Hepatocyte (in vitro differentiated cells): ENCODE results near the gene UNC13D. TPM values are rescaled to one million over a fixed set of nuclear protein-coding genes. Genes with fewer than 3 reads are reported as not detected.
A peak's percentile ranks its signal among the peaks of the same experiment; 100 is the strongest.

ENCODE experiments used
- DNase-seq: peaks from one replicate; pipeline ENCODE4 v3.0.0-alpha.2; 2016; ENCODE audit warnings: low spot score
- H2AFZ ChIP-seq: fragments of 200-600 bp; sonication (generic); 2 replicates; pipeline ENCODE4 v1.6.0; 2016; ENCODE audit warnings: antibody characterized with exemption, mild to moderate bottlenecking
- H3K27ac ChIP-seq: fragments of 200-600 bp; sonication (generic); 2 replicates; pipeline ENCODE4 v1.5.1; 2016; ENCODE audit warnings: mild to moderate bottlenecking
- H3K27me3 ChIP-seq: fragments of 200-600 bp; sonication (generic); 2 replicates; pipeline ENCODE4 v1.6.1; 2016
- H3K36me3 ChIP-seq: fragments of 200-600 bp; sonication (generic); replicated peaks from 2 replicates; pipeline ENCODE4 v1.5.1; 2016; ENCODE audit warnings: low read depth; ENCODE audit not compliant: insufficient read depth
- H3K4me1 ChIP-seq: fragments of 200-600 bp; sonication (generic); 2 replicates; pipeline ENCODE4 v1.5.1; 2016; ENCODE audit warnings: mild to moderate bottlenecking, moderate library complexity; ENCODE audit not compliant: insufficient read depth
- H3K4me2 ChIP-seq: fragments of 200-600 bp; sonication (generic); 2 replicates; pipeline ENCODE4 v1.6.0; 2016
- H3K4me3 ChIP-seq: fragments of 200-600 bp; sonication (generic); 2 replicates; pipeline ENCODE4 v1.5.1; 2016; ENCODE audit warnings: mild to moderate bottlenecking
- H3K79me2 ChIP-seq: fragments of 200-600 bp; sonication (generic); 2 replicates; pipeline ENCODE4 v1.6.0; 2017; ENCODE audit warnings: mild to moderate bottlenecking
- H3K9me2 ChIP-seq: fragments of 200-600 bp; sonication (generic); replicated peaks from 2 replicates; pipeline ENCODE4 v1.6.0; 2017; ENCODE audit warnings: mild to moderate bottlenecking; ENCODE audit not compliant: insufficient read depth
- H3K9me3 ChIP-seq: fragments of 200-600 bp; sonication (generic); 2 replicates; pipeline ENCODE4 v1.5.1; 2016; ENCODE audit warnings: low read depth, mild to moderate bottlenecking
- H4K20me1 ChIP-seq: fragments of 200-600 bp; sonication (generic); 2 replicates; pipeline ENCODE4 v1.6.0; 2016; ENCODE audit warnings: mild to moderate bottlenecking; ENCODE audit not compliant: insufficient read depth, poor library complexity, severe bottlenecking
- EZH2 ChIP-seq: fragments of 200-600 bp; sonication (generic); IDR thresholded peaks from 2 replicates; pipeline ENCODE4 v1.6.1; 2016; ENCODE audit warnings: antibody characterized with exemption, mild to moderate bottlenecking, borderline replicate concordance
- EZH2phosphoT487 ChIP-seq: fragments of 200-600 bp; sonication (generic); IDR thresholded peaks from one replicate; pipeline ENCODE4 v1.6.1; 2018; ENCODE audit warnings: antibody characterized with exemption, mild to moderate bottlenecking, low read depth, moderate library complexity; ENCODE audit not compliant: unreplicated experiment, severe bottlenecking
- WGBS: methylation state at CpG from one replicate; pipeline ENCODE4 v1.1.6; 2016; ENCODE audit warnings: low lambda C conversion rate; ENCODE audit errors: missing lambda C conversion rate; 5-methylcytosine and 5-hydroxymethylcytosine counted together
- polyA plus RNA-seq: library from polyadenylated mRNA; unstranded; fragments of >200 nt; fragmentation: Nextera tagmentation; extraction: Ambion mirVana; gene quantifications from 2 replicates; pipeline ENCODE4 v1.2.1, GENCODE V29; 2016
- total RNA-seq: library from RNA; depleted of rRNA; stranded (reverse); fragments of >200 nt; gene quantifications from 2 replicates; pipeline ENCODE4 v1.2.3, GENCODE V29; 2014
- TF ChIP-seq, protein P1 (sequence below): fragments of 200-600 bp; sonication (generic); IDR thresholded peaks from 2 replicates; pipeline ENCODE4 v1.5.1; 2016; ENCODE audit warnings: antibody characterized with exemption, mild to moderate bottlenecking; ENCODE audit not compliant: poor library complexity

The UNC13D gene
- total and polyA plus RNA-seq, 2 experiments from 2014 or later = 2.2 to 8.8 TPM

DNA sequence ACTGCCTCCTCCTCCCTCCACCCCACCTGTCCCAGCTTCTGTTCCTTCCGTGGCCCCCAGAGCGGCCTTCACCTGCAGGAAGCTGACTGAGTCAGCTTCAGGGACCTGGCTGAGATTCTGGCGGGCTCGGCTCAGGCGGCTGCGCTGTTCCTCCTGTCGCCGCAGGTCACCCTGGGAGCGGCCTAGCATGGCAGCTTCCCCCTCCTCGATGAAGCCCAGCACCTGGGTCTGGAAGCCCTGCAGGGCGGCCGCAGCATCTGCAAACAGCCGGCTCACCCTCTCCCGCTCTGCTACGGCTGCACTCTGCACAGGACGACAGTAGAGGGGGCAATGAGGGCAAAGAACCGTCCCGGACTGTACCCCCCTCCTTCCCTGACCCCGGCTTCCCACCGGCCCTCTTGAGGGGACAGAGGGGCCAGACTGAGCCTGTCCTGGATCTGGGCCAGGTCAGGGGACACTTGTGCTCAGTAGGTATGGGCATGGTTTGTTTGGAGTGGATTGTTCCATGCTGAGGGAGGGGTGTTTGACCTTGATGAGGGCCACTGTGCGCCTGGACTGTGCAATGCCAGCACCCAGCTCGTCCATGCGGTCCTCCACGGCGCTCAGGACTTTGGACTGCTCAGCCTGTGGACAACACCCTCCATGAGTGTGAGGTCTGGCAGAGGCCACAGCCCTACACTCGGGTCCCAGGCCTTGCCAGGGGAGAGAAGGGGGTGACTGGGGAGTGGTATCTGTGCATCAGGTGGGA is 32.2 kb upstream of the UNC13D start:
- DNase-seq = peak; percentile 58
- 55% methylated on average over 26 of the region's 26 CpGs for WGBS
- H3K9me2 ChIP-seq = no peaks in the 10 kb centered on the region
- no peaks in the 10 kb centered on the region for H3K9me3 ChIP-seq
- H3K27ac ChIP-seq = peak overlapping the region; percentile 85
- TF ChIP-seq, protein P1, sequence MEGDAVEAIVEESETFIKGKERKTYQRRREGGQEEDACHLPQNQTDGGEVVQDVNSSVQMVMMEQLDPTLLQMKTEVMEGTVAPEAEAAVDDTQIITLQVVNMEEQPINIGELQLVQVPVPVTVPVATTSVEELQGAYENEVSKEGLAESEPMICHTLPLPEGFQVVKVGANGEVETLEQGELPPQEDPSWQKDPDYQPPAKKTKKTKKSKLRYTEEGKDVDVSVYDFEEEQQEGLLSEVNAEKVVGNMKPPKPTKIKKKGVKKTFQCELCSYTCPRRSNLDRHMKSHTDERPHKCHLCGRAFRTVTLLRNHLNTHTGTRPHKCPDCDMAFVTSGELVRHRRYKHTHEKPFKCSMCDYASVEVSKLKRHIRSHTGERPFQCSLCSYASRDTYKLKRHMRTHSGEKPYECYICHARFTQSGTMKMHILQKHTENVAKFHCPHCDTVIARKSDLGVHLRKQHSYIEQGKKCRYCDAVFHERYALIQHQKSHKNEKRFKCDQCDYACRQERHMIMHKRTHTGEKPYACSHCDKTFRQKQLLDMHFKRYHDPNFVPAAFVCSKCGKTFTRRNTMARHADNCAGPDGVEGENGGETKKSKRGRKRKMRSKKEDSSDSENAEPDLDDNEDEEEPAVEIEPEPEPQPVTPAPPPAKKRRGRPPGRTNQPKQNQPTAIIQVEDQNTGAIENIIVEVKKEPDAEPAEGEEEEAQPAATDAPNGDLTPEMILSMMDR = peak; percentile 12
- TF ChIP-seq EZH2phosphoT487 (no peak), EZH2 (no peak)
- no peaks in the 10 kb centered on the region for H3K36me3 ChIP-seq
- no peaks in the 10 kb centered on the region for H4K20me1 ChIP-seq
- H3K4me3 ChIP-seq = no peak overlapping the region
- H2AFZ ChIP-seq = no peak overlapping the region
- no peaks in the 10 kb centered on the region for H3K79me2 ChIP-seq
- peaks cover 9% of the 10 kb centered on the region for H3K27me3 ChIP-seq
- peaks cover 22% of the 10 kb centered on the region for H3K4me1 ChIP-seq
- H3K4me2 ChIP-seq = peak overlapping the region; percentile 80

- TF ChIP-seq EZH2phosphoT487 (no peak), EZH2 (no peak)
- TF ChIP-seq, protein P1 = no peak
- H4K20me1 ChIP-seq = no peaks in the 10 kb centered on the region
- H3K4me3 ChIP-seq = no peak overlapping the region
- 85% methylated on average over 5 of the region's 5 CpGs for WGBS
- no peak for DNase-seq
- H2AFZ ChIP-seq = no peak overlapping the region
- no peaks in the 10 kb centered on the region for H3K9me3 ChIP-seq
- peak overlapping the region; percentile 80 for H3K4me2 ChIP-seq
- peaks cover 9% of the 10 kb centered on the region for H3K27me3 ChIP-seq
- peak overlapping the region; percentile 85 for H3K27ac ChIP-seq
- peaks cover 22% of the 10 kb centered on the region for H3K4me1 ChIP-seq
- no peaks in the 10 kb centered on the region for H3K36me3 ChIP-seq
- no peaks in the 10 kb centered on the region for H3K9me2 ChIP-seq
- no peaks in the 10 kb centered on the region for H3K79me2 ChIP-seq
Measured at GRCh38 chr17:75875940-75876189, 31.7 kb upstream of the UNC13D start.

- no peaks in the 10 kb centered on the region for H3K36me3 ChIP-seq
- H3K9me3 ChIP-seq = no peaks in the 10 kb centered on the region
- H3K9me2 ChIP-seq = no peaks in the 10 kb centered on the region
- DNase-seq = no peak
- TF ChIP-seq EZH2phosphoT487 (no peak), EZH2 (no peak)
- TF ChIP-seq, protein P1 = no peak
- no peaks in the 10 kb centered on the region for H3K79me2 ChIP-seq
- H3K27me3 ChIP-seq = peaks cover 9% of the 10 kb centered on the region
- no peak overlapping the region for H2AFZ ChIP-seq
- H3K4me2 ChIP-seq = no peak overlapping the region
- no peak overlapping the region for H3K4me3 ChIP-seq
- 89% methylated on average over 18 of the region's 18 CpGs for WGBS
- peaks cover 22% of the 10 kb centered on the region for H3K4me1 ChIP-seq
- H3K27ac ChIP-seq = no peak overlapping the region
- no peaks in the 10 kb centered on the region for H4K20me1 ChIP-seq
Measured at GRCh38 chr17:75875182-75875939, 31.2 kb upstream of the UNC13D start.
